HG03280 (cell line): ENCODE data around the gene VBP1.
"Not testable (repeated sequence)": the region's sequence is repeated elsewhere in the genome, so short reads cannot be mapped to it uniquely, and the experiment has no call there.

Source experiments
- ATAC-seq: cut with Tn5 transposase; IDR thresholded peaks from one replicate; pipeline ENCODE4 v1.9.1; 2021; ENCODE audit warnings: mild to moderate bottlenecking, moderate library complexity; ENCODE audit not compliant: unreplicated experiment

Gene VBP1, protein sequence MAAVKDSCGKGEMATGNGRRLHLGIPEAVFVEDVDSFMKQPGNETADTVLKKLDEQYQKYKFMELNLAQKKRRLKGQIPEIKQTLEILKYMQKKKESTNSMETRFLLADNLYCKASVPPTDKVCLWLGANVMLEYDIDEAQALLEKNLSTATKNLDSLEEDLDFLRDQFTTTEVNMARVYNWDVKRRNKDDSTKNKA

DNA sequence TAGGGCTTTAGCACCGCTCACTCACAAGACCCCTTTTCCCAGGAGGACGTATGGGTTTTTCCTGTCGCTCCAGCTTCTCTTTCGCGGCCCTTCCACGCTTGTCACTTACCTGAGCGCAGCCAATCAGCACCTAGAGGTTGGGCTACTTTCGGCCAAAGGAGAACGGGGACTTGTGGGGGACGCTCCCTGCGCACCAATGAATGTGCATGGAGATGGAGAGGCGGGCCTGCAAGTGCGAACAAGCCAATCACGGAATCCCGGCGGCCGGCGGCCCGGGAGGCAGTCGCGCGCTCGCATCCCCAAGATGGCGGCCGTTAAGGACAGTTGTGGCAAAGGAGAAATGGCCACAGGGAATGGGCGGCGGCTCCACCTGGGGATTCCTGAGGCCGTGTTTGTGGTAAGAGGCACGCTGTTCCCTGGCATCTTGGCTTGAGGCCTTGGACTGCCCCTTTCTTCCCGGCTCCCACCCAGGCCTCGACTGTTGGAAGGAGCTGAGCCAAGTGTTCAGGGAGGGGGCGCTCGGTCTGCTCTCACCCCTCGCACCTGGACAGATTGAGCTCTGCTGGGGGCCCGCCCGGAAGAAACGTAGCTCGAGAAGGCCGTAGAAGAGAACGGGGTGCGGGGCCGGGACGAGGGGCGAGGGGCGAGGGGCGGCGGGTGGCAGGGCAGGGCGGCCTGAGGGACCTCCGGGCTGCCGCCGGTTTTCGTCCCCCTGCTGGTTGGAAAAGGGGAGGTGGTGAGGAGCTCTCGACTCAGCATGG lies at the start of gene VBP1:
VBP1 (plus strand) TSS at position 282 of the 761 bp plus-strand sequence; CDS start at position 305, 23 bp downstream.
- ATAC-seq = peak; percentile 99

DNA sequence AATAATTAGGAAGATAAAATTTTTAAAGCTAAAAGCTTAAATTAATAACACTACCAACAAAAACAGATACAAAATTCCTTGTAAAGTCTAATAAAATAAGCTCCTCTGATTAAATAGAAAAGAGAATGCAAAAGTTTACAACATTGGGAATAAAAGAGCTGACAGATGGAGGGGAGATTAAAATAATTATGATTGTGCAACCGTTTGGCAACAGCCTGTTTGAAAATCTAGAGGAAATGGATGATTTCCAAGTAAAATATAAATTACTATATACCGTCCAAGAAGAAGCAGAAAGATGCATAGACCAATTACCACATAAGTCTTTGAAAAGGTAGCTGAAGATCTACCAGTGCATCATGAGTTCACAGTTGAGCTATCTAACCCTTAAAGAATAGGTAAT lies 46.4 kb upstream of the VBP1 start:
- no peak for ATAC-seq

DNA sequence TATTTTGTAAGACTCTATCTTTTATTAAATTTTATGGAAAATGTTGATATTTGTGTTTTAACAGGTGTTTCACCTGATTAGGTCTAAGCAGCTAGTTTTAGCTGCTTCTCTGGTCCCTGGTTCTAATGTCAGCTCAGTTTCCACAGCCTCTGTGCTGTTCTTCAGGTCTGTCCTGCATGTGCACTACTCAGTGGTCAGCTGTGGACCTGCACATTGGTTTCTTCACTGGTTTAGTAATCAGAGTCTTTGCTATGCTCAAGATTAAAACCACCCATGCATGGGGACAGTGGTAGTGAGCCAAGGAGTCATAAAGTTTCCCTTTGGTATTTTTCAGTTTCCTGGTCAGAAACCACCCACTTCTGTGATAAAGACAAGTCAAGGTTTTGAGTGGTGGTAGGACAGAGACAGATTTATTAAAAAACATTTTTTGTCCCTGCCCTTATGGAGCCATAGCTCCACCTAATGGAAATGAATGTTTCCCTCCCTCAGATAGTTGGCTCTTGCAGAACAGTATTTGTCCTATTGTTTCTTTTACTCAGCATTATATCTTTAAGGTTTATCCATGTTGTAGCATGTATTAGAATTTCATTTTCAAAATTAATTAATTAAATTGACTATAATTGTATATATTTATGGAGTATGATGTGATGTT lies 36.8 kb upstream of the VBP1 start:
- ATAC-seq = no peak

DNA sequence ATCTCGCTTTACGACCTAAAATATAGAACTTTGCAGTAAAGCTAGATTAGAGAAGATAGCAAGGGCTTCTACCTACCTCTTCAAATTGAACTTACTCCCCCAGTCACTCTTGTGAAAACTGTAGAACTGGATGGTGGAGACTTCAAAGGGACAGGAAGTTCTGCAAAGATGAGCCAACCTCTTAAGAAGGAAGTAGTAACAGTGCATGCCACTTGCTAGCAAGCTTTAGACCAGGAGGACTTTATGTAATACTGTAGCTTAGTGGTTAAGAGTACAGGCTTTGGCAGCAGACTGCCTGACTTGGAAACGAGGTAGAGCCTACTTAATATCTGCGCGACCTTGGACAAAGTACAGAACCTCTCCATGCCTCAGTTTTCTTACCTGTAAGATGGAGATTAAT lies 27.5 kb upstream of the VBP1 start:
- ATAC-seq = no peak

DNA sequence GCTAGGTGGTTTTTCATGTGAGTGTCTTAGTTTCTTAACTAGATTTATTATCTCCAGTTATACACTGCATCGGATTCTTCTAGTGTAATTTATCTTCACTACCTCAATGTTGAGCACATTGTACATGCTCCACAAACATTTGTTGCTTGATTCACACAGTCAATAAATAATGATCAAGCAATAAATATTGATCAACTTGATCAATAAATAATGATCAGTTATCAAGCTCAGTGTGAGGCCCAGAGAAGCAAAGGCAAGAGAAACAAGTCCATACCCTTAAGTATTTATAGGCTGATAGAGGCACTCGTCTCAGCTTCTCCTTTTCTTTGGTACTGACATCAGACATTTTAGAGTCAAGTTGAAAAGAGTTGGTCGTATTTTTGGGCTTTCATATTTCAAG lies 5.1 kb upstream of the VBP1 start:
- ATAC-seq = no peak

DNA sequence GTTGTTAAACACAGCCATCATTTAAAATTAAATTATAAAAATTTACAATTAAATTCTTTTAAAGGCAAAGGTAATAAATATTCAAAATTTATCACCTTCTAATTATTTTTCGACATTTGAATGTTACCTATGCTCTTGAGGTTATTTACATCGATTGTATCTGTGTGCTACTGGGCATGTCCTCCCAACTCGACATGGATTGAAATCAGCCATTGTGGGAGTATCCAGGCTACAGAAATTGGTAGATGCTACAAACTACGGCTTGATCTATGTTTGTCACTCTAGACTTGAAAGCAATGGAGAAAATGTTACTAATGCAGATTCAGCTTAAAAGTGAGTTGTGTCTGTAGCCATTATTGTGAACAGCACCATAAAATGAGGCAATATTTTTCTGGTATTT lies 2.5 kb upstream of the VBP1 start:
- ATAC-seq = no peak

DNA sequence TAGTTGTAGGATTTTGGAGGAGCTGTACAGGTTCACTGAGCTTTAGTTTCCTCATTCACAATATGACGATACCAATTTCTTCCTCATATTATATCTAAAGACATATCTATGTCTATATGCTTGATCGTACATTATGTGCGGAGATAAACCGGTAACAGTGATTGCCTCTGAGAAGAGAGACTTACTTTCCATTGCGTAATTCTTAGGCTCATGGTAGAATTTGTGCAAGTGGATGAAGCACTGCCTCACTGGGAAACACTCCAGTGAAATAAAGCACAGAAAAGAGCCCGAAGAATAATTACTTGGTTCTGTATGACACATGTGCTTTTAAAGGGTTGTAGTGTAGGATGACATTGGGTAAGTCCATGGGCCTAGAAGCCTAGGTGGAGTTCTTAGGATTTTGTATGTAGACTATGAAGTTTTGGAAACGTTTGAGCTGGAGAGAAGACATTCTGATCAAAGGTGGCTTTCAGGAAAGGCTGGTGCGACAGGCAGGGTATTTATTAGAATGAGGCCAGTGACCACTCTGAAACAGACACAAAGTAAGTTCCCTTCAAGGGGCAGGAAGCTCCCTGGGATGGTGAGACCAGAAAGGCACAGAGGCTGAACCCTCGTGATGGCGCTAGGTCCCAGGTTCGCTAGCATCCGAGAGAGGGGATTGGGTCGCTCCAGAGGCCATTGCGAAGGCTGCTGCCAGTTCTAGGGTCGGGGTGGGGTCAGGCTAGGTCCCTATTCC lies 649 bp upstream of the VBP1 start:
- peak; percentile 28 for ATAC-seq

DNA sequence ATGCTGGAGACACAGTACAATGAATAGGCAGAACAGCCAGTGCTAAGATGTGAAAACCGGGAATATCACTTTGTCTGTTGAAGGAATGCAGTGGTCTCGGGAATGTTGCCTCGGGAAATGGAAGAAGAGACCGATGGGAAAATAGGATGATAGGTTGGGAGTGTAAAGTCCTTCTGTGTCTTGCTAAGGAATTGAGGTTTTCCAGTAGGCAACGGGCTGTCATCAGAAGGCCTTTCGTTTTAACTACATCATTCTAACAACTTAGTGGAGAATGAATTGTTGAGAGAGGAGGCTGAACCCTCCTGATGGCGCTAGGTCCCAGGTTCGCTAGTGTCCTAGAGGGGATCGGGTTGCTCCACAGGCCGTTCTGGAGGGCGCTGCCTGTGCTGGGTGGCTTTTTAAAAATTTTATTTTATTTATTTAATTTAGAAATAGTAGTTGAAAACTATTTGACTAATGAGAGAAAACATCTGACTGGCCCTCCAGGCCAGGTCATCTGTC lies 730 bp downstream of the VBP1 start:
- no peak for ATAC-seq

DNA sequence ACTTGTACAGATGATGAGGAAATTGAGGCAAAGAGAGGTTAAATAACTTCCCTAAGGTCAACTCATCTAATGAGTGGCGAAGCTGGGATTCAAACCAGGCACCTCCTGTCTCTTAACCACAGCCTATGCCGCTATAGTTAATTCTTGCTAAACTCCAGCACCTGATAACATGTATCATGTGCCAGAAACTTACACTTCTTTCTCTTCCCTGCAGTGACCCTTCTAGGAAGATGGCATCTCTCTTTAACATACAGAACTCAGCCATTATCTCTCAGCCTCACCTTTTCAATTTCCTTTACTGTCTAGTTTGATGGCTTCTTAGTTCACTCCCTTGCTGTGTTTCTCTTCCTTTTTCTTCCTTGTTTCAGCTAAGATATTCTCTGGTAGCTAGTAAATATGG lies 2.5 kb downstream of the VBP1 start:
- no peak for ATAC-seq

DNA sequence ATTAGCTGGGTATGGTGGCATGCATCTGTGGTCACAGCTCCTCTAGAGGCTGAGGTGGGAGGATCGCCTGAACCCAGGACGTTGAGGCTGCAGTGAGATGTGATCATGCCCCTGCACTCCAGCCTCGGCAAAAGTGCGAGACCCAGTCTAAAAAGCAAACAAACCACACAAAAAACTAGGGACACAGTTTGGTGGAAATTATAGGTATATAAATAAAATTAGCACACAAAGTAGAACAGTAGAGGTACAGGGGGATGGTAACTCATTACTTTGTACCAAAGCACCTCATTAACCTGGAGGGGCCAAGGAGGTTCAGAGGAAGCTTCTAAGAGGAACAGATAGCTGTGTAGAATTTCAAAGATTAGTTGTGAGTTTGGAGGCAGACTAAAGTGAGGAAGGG lies 5.1 kb downstream of the VBP1 start:
- no peak for ATAC-seq

DNA sequence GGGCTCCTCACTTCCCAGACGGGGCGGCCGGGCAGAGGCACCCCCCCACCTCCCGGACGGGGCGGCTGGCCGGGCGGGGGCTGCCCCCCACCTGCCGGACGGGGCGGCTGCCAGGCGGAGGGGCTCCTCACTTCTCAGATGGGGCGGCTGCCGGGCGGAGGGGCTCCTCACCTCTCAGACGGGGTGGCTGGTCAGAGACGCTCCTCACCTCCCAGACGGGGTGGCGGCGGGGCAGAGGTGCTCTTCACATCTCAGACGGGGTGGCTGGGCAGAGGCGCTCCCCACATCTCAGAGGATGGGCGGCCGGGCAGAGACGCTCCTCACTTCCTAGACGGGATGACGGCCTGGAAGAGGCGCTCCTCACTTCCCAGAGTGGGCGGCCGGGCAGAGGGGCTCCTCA lies 7.5 kb downstream of the VBP1 start:
- ATAC-seq = not testable (repeated sequence)

DNA sequence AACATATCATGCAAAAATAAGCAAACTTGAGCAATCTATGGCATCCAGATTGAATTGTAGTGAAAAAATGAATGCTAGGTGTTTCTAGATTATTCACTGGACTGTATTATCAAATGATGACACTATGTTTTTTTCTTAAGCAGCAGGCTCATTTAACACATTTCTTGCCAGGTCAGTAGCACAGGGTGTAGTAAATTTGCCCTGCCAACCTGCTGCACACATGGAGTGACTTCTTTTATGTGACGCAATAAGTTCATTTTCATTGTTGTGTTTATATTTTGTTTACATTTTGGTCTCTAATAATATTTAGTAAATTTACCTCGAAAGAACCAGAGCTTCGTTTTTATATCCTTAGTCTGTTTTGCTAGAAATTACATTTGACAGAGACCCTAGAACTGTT lies 9.5 kb downstream of the VBP1 start:
- no peak for ATAC-seq

DNA sequence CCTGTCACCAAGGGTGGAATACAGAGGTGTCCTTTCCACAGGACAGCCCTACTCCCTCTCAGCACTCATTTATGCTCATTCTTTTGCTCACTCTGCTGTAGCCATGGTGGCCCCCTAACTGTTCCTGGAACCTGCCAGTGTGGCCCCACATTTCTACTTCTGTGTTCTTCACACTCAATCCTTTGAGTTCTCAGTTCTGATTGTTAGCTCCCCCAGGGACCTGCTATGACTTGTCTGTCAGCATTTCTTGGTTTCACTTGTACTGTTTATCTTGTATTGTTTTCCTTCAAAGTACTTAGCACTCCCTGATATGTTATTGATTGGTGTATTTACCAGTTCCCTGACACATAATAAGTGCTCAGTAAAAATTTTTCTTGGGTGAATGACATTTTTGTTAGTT lies 14.9 kb downstream of the VBP1 start:
- peak; percentile 81 for ATAC-seq

DNA sequence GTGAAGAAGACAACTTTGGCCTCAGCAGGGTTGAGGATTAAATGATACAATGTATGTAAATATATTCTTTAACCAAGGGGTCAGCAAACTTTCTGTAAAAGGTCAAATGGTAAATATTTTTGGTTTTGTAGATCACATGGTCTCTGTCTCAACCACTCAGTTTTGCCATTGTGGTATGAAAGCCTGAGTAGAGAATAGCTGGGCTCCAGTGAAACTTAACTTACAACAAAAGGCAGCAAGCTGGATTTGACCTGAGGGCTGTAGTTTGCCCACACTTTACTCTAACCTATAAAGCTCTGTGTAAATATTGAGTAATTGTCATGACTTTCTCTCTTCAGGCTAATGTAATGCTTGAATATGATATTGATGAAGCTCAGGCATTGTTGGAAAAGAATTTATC lies 19.6 kb downstream of the VBP1 start:
- no peak for ATAC-seq

DNA sequence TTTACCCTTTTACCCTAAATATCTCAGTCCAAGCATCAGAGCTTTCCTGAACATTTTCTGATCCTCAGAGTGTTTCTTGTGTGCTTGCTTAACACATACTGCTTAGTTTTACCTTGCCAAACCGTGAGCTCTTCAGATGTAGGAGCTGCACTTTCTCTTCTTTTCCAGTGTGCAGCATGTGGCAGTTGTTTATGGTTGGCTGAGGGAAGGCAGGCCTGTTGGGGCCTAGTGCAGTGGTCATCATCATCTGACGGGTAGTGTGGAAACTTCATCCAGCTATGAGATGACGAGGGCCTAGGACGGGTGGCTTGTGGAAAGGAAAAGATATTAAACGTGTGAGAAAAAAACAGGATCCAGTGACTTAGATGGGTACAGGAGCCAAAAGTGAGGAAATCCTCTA lies 21.5 kb downstream of the VBP1 start:
- no peak for ATAC-seq

DNA sequence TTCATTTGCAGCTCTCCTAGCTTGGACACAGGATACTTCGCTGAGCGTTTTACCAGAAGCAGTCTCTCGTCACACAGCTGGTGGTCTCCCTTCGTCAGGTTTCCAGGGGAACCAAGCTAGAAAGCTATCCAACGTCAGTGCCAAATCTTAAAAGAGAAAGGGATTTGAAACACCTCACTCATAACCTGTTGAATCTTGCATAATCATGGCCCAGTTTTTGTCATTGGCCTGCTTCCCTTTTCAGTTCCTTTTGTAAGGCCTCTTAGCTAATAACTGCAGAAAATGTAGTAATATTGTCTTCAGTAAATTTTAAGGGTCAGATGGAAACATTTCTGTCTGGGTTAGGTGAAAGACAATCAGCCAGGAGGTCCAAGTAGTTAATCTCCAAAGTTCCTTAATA lies 26.0 kb downstream of the VBP1 start:
- ATAC-seq = no peak

DNA sequence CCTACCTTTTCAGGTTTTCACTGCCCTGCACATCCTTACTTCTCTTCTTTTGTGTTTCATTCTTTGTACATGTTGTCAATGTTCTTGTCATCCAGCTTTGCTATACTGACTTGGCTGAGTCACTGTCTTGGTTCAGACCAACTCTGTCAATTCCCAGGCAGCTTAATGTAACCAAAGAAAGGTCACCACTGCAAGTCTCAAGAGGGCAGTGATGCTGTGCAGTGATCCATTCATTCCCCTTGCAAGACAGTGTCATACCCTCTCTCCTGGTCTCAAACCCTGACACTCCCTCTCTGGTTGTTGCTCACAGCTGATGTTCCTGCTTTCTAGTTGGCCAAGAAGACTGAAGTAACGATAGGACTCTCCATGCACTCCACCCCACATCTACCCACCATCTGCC lies 30.5 kb downstream of the VBP1 start:
- no peak for ATAC-seq

DNA sequence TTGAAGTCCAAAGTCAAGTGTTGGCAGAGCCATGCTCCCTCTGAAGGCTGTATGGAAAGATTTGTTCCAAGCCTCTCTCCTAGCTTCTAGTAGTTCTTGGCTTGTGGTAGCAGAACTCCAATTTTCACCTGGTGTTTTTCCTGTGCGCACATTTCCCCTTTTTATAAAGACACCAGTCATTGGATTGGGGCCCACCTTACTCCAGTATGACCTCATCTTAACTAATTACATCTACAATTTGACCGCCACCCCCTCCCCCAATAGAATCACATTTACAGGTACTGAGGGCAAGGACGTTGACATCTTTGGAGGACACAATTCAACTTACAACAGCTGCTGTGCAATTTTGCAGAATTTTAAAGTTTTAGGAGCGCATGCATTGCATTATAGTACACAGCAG lies 31.2 kb downstream of the VBP1 start:
- ATAC-seq = no peak

DNA sequence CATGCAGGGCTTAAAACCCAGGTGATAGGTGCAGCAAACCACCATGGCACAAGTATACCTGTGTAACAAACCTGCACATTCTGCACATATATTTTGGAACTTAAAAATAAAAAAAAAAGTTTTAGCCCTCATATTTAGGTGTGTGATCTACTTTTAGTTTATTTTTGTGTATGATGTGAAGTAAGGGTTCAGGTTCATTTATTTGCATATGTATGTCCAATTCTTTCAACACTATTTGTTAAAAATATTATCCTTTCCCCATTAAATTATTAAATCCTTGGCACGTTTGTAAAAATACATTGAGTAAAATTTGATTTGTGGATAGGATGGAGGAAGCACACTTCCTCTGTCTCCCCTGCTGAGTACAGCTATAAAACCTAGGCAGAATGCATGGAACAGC lies 35.1 kb downstream of the VBP1 start:
- no peak for ATAC-seq

DNA sequence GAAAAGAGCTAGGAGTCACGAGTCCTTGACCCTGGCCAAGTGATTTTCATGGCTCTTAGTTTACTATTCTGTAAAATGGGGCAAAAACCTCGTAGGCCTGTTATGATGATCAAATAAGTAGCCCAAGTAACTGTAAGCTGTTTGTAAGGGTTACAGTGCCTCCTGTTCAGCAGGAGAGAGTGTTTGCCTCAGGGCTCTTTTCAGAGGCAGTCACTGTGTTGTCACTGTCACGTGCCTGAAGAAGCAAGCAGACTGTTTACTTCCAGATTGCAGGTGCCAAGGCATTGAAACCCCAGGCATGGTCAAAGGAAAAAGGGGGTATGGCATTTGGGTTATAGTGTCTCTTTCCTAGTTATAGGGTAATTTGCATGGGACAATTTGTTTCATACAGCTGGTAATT lies 43.5 kb downstream of the VBP1 start:
- ATAC-seq = no peak

DNA sequence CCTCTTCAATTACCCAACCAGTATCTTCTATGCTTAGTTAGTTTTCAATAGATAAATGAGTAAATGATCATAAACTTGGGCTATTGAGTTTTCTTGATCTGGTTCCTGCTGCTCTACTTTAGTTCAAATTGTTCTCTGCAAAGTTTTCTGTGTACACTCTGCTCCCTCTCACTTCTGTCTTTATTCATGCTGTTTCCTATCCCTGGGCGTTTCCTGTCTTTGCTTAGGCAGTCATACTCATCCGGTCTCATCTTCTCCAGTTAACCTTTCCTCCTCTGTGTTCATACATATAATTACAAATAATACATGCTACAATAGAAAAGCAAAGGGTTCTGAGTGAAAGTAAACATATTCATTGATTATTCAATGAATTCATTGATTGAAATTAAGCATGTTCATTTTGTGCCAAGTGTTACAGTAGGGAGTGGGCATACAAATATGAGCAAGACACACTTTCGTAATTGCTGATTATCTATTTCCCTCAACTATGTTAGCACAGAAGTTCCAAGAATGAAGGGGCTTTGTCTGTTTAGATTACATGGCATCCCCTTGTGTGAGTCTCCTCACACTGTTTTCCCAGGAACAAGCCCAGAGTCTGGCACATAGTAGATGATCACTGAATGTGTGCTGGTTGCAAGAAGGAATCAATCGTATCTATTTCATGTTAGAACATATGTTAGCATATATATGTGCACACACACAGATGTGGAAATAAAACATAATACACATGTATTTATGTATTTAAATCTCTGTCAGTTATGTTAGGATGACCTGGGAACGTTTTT lies 46.9 kb downstream of the VBP1 start:
- ATAC-seq = no peak
